ENCODE data around the gene SUN1.

DNA sequence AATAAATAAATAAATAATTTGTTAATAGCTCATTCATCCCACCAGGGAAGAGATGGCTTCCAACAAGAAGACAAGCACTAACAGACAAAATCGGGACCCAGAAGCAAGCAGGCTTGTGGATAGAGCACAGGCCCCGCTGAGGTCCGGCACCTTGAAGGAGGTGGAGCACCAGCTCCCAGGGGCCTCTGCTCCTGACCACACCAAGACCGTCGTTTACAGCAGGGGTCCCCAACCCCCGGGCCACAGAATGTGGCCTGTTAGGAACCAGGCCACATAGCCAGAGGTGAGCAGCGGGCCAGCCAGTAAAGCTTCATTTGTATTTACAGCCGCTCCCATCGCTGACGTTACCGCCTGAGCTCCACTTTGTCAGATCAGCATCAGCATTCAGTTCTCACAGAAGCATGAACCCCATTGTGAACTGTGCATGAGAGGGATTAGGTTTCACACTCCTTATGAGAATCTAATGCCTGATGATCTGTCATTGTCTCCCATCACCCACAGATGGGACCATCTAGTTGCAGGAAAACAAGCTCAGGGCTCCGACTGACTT, 33.3 kb upstream of the SUN1 start:
- no peak for TF ChIP-seq POLR2AphosphoS5 (IDR thresholded peaks at IDR 0.05; ENCODE audit: low read depth)
- TF ChIP-seq STAT1 (IDR thresholded peaks at IDR 0.05; ENCODE audit: unreplicated experiment) = no peak
- TF ChIP-seq CTCF (conservative IDR thresholded peaks at IDR 0.05; ENCODE audit: low read depth in 2 of 2) = no peak
- no peak for TF ChIP-seq NANOG (IDR thresholded peaks at IDR 0.05; ENCODE audit: borderline replicate concordance)
- no peak for TF ChIP-seq EZH2phosphoT487 (IDR thresholded peaks at IDR 0.05; ENCODE audit: unreplicated experiment)
- no peak for TF ChIP-seq CREB1 (CRISPR knock-in tag; IDR thresholded peaks at IDR 0.05; ENCODE audit: low read depth)
- no peak for TF ChIP-seq EZH2 (IDR thresholded peaks at IDR 0.05; ENCODE audit: low read depth, unreplicated experiment)
- TF ChIP-seq REST (IDR thresholded peaks at IDR 0.05; ENCODE audit: unreplicated experiment) = no peak
- no peak for TF ChIP-seq JUNB (IDR thresholded peaks at IDR 0.05; ENCODE audit: unreplicated experiment)
- TF ChIP-seq ETS1 (IDR thresholded peaks at IDR 0.05) = no peak
- no peak for TF ChIP-seq ZNF462 (CRISPR knock-in tag; IDR thresholded peaks at IDR 0.05)
- TF ChIP-seq ZNF331 (CRISPR knock-in tag; IDR thresholded peaks at IDR 0.05; ENCODE audit: low read depth) = no peak

Data from GM23338 (cell line).